Upper lobe of right lung (tissue), 1 donor: ENCODE results near the gene ALDH1A3. TPM values are rescaled to one million over a fixed set of nuclear protein-coding genes. Genes with fewer than 3 reads are reported as not detected.

Experiments used
- ATAC-seq: fragments of 200-7000 bp; cut with Tn5 transposase; one replicate; pipeline ENCODE4 v1.9.1; 2020; ENCODE audit warnings: mild to moderate bottlenecking, moderate library complexity
- DNase-seq: peaks from one replicate; pipeline ENCODE4 v3.0.0-alpha.2; 2020
- H3K27ac ChIP-seq: fragments of 200-600 bp; one replicate; pipeline ENCODE4 v1.8.0; 2022
- H3K27me3 ChIP-seq: fragments of 200-600 bp; one replicate; pipeline ENCODE4 v1.8.0; 2022; ENCODE audit warnings: mild to moderate bottlenecking
- H3K36me3 ChIP-seq: fragments of 200-600 bp; one replicate; pipeline ENCODE4 v1.8.0; 2022
- H3K4me1 ChIP-seq: fragments of 200-600 bp; one replicate; pipeline ENCODE4 v1.8.0; 2022
- H3K4me3 ChIP-seq: fragments of 200-600 bp; one replicate; pipeline ENCODE4 v1.8.0; 2022; ENCODE audit warnings: mild to moderate bottlenecking
- H3K9me3 ChIP-seq: fragments of 200-600 bp; one replicate; pipeline ENCODE4 v1.8.0; 2022
- CTCF ChIP-seq: fragments of 200-600 bp; IDR thresholded peaks from one replicate; pipeline ENCODE4 v1.8.0; 2022; ENCODE audit warnings: antibody characterized with exemption
- intact Hi-C: fragments of 100-400 bp; cut with DNase I; formaldehyde crosslinking; loops from one replicate; pipeline ENCODE4 v1.11.0; 2022
- total RNA-seq: library from RNA; stranded (reverse); fragmentation: NEBNext Ultra II Directional; extraction: Animal tissue kit (Norgen Biotek cat#: 25700); gene quantifications from one replicate; pipeline ENCODE4 v1.2.1, GENCODE V29; 2021
- donor health status: DM: no; HTN: yes; CAD: no; lungs with severe emphysema.

ALDH1A3 gene
- total RNA-seq, 1 donor from 2014 or later, result 9.9 TPM

- H3K4me3 ChIP-seq, result no peak overlapping the region
- intact Hi-C loops, result loop anchor here (5.0 kb wide), 1 partner anchor 80 kb away; no protein-coding TSS in a partner anchor
Measured at GRCh38 chr15:100922192-100923040, 42.8 kb downstream of the ALDH1A3 start.

GRCh38 chr15:100923076-100923475, 43.4 kb downstream of the ALDH1A3 start:
- H3K9me3 ChIP-seq, result no peaks in the 10 kb centered on the region
- DNase-seq (no peak), ATAC-seq (no peak)
- intact Hi-C loops, result loop anchor here (5.0 kb wide), 1 partner anchor 79 kb away; no protein-coding TSS in a partner anchor
- no peak overlapping the region for H3K4me3 ChIP-seq
- peaks cover 25% of the 10 kb centered on the region for H3K36me3 ChIP-seq
- H3K27ac ChIP-seq, result no peak overlapping the region
- no peak for TF ChIP-seq CTCF
- no peaks in the 10 kb centered on the region for H3K27me3 ChIP-seq
- H3K4me1 ChIP-seq, result peaks cover 12% of the 10 kb centered on the region

More at GRCh38 chr15:100922192-100923040, 42.8 kb downstream of the ALDH1A3 start:
- Histone ChIP-seq H3K27ac (no peak overlapping the region), H3K4me1 (peaks cover 19% of the 10 kb centered on the region), H3K27me3 (no peaks in the 10 kb centered on the region), H3K36me3 (peaks cover 18% of the 10 kb centered on the region), H3K9me3 (no peaks in the 10 kb centered on the region)
- ATAC-seq (no peak), DNase-seq (no peak)
- no peak for TF ChIP-seq CTCF

GRCh38 chr15:100923902-100924301, 44.3 kb downstream of the ALDH1A3 start:
- no peaks in the 10 kb centered on the region for H3K9me3 ChIP-seq
- no peak for DNase-seq
- no peaks in the 10 kb centered on the region for H3K27me3 ChIP-seq
- peaks cover 7% of the 10 kb centered on the region for H3K4me1 ChIP-seq
- H3K36me3 ChIP-seq, result peaks cover 32% of the 10 kb centered on the region
- H3K27ac ChIP-seq, result no peak overlapping the region
- TF ChIP-seq CTCF, result no peak
- no peak for ATAC-seq
- intact Hi-C loops, result loop anchor here (5.0 kb wide), 1 partner anchor 78 kb away; no protein-coding TSS in a partner anchor
- no peak overlapping the region for H3K4me3 ChIP-seq

DNA sequence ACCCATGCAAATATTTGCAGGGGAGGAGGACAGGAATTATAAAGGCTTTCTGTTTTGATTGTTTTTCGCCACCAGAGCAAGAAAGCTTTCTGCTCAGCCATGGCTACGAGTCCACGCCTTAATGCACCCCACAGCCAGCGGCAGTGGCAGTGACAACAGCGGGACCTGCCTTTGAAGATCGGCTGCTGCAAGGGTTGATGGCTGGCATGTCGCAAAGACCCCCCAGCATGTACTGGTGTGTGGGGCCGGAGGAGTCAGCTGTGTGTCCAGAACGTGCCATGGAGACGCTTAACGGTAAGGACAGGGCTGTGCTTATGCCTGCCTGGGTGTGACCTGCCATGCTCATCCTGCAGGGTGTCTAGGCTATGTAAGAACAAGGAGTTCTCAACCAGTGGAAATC, 44.8 kb downstream of the ALDH1A3 start:
- H3K4me1 ChIP-seq, result peaks cover 7% of the 10 kb centered on the region
- TF ChIP-seq CTCF, result no peak
- peaks cover 32% of the 10 kb centered on the region for H3K36me3 ChIP-seq
- H3K4me3 ChIP-seq, result no peak overlapping the region
- intact Hi-C loops, result loop anchor here (5.0 kb wide), 1 partner anchor 78 kb away; no protein-coding TSS in a partner anchor
- H3K27ac ChIP-seq, result no peak overlapping the region
- H3K27me3 ChIP-seq, result no peaks in the 10 kb centered on the region
- no peaks in the 10 kb centered on the region for H3K9me3 ChIP-seq
- ATAC-seq (no peak), DNase-seq (no peak)

GRCh38 chr15:100925480-100925879, 45.8 kb downstream of the ALDH1A3 start:
- no peaks in the 10 kb centered on the region for H3K4me1 ChIP-seq
- peaks cover 32% of the 10 kb centered on the region for H3K36me3 ChIP-seq
- DNase-seq, result no peak
- no peaks in the 10 kb centered on the region for H3K9me3 ChIP-seq
- H3K4me3 ChIP-seq, result no peak overlapping the region
- no peak overlapping the region for H3K27ac ChIP-seq
- no peaks in the 10 kb centered on the region for H3K27me3 ChIP-seq
- intact Hi-C loops, result no loop called here
- no peak for ATAC-seq
- TF ChIP-seq CTCF, result no peak
